ENCODE results near the gene GRIP2.
A peak's percentile ranks its signal among the peaks of the same experiment; 100 is the strongest.
"Not testable (repeated sequence)": the region's sequence is repeated elsewhere in the genome, so short reads cannot be mapped to it uniquely, and the experiment has no call there.

The GRIP2 gene

GRCh38 chr3:14519406-14519805 lies 20.7 kb downstream of the GRIP2 start:
- DNase-seq, result no peak

GRCh38 chr3:14518893-14519292 lies 21.2 kb downstream of the GRIP2 start:
- DNase-seq, result no peak

DNA sequence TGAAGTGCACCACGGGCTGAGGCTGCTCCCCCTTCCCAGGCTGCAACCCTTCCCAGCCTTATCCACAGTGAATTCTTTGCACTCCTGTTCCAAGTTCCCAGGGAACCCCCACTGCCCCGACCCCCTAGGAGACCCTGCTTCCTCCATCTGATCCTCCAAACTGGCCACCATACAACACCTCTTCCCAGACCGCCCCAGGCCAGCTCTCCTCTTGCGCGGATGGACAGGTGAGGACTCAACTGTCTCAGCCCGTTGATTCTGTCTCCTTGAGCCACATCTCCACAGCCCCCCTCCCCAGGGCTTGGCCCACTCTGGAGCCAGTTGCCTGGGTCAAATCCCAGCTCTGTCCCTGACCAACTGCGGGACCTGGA lies 21.7 kb downstream of the GRIP2 start:
- no peak for DNase-seq

DNA sequence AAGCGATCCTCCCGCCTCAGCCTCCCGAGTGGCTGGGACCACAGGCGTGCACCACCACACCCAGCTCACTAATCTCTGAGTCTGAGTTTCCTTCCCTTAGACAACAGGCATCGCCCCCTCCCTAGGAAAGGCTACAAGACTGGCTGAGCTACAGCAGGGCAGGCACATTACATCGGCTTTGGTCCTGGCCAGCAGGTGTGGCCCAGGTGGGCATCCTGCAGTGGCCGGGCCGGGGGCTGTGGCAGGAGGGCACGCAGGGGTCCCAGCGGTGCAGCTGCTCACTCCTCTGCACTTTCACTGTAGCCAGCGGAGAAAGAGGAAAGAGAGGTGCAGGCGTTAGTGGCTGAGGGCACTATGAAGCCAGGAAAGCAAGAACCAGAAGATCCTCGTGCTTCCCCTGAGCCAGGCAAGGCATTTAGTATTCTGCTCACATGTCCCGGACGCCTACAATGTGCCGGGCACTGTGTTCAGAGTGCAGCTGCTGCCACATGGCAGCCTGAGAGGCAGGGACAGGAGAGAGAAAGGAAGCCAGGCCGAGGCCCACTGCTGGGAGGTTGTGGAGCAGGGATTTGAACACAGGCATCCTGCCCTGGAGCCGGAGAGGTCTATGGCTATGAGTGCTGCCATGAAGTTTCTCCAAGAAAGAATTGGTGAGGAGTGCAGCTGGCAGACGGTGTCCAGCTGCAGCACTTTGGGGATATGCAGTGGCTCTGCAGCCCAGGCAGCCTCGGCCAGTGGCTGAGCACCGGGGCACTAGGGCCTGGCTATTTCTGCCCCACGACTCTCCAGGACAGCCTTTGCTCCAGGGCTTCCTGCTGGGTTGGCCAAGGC lies 22.3 kb downstream of the GRIP2 start:
- no peak for DNase-seq

DNA sequence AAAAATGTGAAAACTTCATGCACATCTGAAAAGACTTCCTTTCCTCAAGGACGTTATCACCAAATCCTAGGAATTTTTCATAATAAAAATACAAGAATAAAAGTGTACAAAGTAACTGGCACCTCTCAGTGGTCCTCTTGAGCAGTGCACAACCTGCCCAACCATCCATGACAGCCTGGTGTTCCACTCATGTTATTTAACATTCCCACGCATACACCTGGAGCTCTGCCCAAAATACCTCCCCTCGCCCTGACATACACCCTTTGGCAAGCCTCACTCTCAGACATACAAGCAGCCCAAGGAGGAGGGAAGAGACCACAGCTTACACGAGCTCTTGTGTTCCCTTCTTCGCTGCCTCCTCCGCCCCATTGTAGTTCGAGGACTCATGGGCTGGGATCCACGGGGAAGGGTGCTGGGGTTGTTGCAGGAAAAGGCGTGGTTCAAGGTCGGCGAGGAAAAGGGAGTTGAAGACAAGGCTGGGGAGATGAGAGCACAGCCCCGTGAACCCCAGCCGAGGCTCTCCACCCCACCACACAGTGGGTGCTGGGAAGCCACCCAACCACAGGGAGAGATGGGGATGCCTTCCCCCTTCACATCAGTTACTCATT lies 23.3 kb downstream of the GRIP2 start:
- no peak for DNase-seq

- DNase-seq, result not testable (repeated sequence)
These were observed 24.6 kb downstream of the GRIP2 start for GRCh38 chr3:14515526-14515925.

- no peak for DNase-seq
These were observed 25.8 kb downstream of the GRIP2 start for GRCh38 chr3:14514323-14514720.

DNA sequence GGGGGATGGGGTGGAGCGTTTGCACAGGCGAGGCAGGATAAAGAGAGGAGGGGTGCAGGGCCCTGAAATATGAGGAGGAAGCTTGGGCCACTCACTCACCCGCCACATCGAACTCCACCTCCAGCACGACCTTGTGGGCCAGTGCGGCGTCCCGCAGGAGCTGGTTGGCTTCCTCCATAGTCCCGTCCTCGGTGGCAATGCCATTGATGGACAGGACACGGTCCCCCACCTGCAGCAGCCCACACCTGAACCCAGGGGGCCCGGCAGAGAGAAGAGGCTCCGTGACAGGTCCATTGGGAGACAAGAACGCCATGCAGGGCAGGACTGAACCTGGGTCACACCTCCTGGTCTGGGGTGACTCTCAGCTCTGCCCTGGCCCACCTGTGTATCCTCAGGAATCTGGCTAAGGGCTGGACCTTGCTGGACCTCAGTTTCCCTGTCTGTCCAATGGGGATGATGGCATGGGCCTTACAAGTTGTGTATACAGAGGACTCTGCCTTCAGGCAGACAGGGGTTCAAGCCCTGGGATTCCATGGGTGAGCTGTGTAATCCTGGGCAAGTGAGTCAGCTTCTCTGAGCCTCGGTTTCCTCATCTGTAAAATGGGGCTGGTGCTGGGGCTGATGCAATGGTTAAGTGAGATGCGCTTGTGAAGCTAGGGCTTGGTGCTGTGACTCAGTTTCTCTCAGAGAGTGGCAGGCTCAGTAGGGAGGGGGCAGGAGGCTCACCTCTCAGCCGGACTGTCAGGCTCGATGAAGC lies 26.4 kb downstream of the GRIP2 start:
- DNase-seq, result no peak

GRCh38 chr3:14512942-14513327 lies 27.2 kb downstream of the GRIP2 start:
- DNase-seq, result no peak

- no peak for DNase-seq
These were observed 27.7 kb downstream of the GRIP2 start for GRCh38 chr3:14512281-14512941.

DNA sequence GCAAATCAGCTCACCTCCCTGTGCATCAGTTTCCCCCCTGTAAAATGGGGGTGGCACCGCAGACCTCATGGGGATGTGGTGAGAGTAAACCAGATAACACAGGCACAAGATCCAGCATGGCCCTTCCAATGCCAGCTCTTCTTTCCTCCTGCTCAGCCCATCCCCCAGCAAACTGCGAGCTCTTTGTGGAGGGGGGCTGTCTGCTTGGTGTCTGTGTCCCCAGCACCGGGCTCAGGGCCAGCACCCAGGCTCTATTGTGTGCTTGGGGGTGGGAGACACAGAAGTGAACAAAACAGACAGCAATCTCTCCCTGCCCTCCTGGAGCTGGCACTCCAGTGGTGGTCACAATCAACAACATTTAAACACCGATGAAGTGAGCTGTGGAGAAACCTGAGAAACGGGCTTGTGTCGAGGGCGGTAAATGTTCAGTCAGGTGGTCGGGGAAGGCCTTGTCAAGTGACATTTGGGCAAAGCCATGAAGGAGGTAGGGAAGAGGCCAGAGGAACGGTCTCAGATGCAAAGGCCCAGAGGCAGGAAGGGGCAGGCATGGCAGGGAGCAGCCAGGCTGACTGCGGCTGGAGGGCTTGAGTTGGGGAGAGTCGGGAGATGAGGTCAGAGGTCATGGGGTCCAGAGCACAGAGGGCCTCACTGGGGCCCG lies 28.4 kb downstream of the GRIP2 start:
- DNase-seq, result no peak

DNA sequence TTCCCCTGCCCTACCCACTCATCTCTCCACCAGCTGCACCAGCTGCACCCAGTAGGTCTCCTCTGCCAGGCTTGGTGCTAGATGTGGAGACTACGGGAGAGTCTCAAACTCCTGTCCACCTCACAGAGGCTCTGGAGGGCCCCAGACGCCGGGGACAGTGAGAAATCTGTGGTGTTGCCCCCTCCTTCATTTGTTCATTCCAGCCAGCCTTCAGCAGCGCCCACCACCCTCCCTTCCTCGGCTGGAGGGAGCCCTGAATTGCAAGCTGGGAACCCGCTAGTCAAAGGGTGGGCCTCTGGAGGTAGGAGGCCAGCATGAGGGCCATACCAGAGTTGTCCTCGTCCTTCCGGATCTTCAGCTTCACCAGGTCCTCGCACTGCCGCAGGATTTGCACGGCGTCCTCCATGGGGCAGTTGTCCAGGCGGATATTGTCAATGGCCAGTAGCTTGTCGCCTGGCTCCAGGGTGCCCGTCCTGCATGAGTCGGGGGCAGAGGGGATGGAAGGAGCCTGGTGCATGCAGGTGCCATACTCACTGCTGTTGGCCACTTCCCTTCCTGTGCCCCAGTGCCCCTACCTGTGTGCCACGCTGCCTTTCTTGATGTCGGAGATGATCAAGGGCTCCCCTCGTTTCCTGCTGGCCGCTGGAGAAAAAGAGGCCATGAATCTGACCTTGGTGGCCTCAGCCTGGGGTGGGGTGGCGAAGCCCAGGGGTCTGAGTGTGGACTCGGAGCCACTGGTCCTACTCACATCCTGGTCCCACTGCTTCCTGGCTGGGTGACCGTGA lies 29.1 kb downstream of the GRIP2 start:
- no peak for DNase-seq

DNA sequence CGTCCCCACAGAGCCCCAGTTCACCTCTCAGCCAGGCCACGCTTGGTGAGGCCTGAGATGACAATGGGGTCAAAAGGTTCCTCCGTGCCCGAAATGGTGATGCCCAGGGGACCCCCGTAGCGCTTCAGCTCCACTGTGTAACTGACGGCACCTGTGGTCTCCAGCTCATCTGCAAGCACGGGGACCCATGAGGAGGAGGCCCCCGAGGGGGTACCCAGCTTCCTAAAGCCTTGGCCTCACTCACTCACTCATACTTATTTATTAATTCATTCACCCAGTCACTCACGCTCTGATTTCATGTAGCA lies 30.4 kb downstream of the GRIP2 start:
- no peak for DNase-seq

- peak; percentile 31 for DNase-seq
These were observed 31.0 kb downstream of the GRIP2 start for GRCh38 chr3:14508966-14509795.

GRCh38 chr3:14508505-14508819 lies 31.7 kb downstream of the GRIP2 start:
- no peak for DNase-seq

DNA sequence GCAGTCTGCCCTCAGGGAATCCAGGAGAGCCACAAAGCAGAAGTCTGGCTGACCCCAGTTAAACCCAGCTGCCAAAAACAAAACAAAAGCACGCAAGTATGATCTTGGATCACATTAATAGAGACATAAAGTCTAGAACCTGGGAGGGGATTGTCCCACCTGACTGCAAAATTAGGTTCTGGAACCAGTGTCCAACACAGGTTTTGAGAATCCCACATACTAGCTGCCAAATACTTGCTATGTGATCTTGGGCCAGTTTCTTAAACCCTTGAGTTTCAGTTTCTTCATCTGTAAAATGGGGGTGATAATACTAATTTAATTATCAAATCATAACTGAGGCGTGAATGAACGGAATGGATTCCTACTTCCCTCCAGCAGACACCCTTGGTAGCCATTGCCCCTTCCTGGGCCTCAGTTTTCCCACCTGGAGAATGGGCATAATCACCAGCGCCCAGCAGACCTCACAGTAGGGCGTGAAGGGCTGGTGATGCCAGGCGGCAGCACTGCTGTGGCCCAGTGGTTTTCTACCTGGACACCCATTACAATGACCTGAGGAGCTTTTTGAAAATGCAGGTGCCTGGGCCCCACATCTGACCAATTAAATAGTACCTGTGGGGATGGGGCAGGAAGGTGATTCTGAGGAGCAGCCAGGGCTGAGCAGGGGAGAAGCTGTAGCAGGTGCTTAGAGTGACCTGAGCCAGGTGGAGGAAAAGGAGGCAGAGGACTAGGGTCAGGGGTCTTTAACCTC lies 32.2 kb downstream of the GRIP2 start:
- DNase-seq, result no peak

DNA sequence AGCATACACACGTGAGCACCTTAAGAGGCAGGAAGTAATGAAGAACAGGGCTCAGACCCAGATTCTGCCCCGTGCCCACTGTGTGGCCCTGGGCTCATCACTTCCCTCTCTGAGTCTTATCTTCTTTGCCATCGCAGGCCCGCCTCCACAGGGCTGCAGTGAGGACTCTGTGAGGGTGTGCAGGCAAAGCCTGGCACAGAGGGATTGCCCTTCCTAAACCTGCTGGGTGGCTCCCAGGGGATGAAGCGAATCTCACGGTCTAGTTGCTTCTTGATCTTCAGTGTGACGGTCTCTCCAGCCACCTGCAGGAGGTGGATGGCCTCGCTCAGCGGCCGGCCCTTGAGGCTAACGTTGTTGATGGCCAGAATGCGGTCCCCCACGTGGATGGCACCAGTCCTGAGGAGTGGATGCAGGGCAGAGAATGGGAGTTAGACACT lies 32.8 kb downstream of the GRIP2 start:
- DNase-seq, result no peak

DNA sequence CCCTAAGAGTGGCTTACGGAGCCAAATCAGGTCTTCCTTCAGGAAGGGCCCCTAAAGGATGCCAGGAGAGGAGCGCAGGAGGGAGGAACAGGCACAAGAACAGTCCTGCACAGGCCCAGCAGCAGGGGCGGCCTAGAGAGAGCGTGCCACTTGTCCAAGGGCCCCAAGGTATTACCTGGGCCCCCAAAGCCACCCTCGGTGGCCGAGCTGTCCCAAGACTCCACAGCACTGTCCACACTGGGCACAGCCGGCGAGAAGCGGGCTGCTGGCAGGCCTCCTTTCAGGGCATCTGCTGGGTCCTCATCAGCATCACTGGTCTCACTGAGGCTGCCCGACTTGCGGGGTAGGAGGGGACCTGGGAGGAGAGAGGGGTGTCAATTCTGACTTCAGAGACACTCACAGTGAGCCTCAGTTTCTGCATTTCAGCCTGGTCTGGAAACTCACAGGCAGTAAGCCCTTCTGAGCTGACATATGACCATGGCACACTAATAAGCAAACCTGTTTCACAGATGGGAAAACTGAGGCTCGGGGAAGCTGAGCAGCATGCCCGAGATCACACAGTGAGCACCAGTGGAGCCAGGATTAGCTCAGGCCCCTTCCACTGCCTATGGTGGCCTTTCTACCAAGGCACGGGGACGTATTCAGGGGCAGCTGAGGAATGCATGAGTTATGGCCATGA lies 33.4 kb downstream of the GRIP2 start:
- DNase-seq, result no peak

GRCh38 chr3:14505803-14506500 lies 34.2 kb downstream of the GRIP2 start:
- no peak for DNase-seq

Data from GDM1 (cell line).